ENCODE data around the gene FAM193B. TPM values are rescaled to one million over a fixed set of nuclear protein-coding genes. Genes with fewer than 3 reads are reported as not detected.

Gene FAM193B
- total and polyA plus RNA-seq, 9 of the 15 experiments (the other 6 are each of a cell fraction or from before 2014, with no cell fraction given), result 4.4 to 76.4 (median 37.3) TPM

DNA sequence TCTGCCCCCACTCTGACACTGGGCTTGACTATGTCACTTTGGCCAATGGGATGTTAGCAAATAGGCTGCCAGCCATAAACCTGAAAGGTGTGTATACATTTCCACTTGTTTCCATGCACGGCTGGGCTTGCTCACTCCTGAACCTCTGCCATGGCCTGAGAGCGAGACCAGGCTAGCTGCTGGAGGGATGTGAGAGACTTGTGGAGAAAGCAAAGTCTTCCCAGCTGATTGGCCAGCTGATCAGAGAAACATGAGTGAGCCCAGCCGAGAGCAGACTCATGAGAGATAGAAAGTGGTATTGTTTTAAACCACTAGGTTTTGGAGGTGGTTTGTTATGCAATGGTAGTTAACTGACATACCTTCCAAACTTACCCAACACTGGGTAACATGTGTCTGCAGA, 13.9 kb downstream of the FAM193B start:
- peaks cover 78% of the 10 kb centered on the region; the same call in 2 of the 3 replicates for H3K36me3 ChIP-seq (ENCODE audit: control insufficient read depth, insufficient read depth, low read length)
- CTCF ChIA-PET (ENCODE audit: low intra/inter-chr PET ratio), result no interaction called here
- 98% methylated on average over 3 of the region's 3 CpGs for WGBS (ENCODE audit: insufficient coverage, low coverage, missing lambda C conversion rate)

DNA sequence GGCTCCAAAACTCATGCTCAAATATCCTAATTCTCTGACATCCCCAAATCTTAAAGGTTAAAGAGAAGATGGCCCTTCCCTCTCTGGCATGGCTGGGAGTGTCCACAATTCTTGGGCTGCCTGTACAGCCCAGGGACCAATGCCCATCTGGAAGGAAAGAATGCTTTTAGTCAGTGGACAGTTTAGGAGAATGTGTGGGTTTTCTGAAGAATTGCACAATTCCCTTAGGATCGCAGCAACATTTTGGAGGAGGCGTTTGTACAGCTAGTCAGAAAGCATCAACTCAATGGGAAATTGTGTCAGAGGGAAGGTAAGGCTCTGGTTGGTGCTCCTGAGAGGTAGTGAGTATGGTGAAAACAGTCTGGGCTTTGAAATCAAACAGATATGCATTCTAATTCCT, 15.0 kb downstream of the FAM193B start:
- in situ Hi-C loops (cut with MboI), result no loop called here
- no peak for TF ChIP-seq LCOR (CRISPR knock-in tag; IDR thresholded peaks at IDR 0.05)
- TF ChIP-seq ARID2 (IDR thresholded peaks at IDR 0.05), result no peak
- TF ChIP-seq CEBPB (tag; IDR thresholded peaks at IDR 0.05), result peak; percentile 15; the same call in 1 of the 2 replicates
- no peak for TF ChIP-seq ZNF347 (CRISPR knock-in tag; IDR thresholded peaks at IDR 0.05; ENCODE audit: low read depth)
- no peak for TF ChIP-seq HDAC3 (IDR thresholded peaks at IDR 0.05; ENCODE audit: borderline replicate concordance, partially characterized antibody)
- TF ChIP-seq ZSCAN32 (CRISPR knock-in tag; IDR thresholded peaks at IDR 0.05), result no peak
- no peak for TF ChIP-seq ZNF165 (CRISPR knock-in tag; IDR thresholded peaks at IDR 0.05; ENCODE audit: borderline replicate concordance)
- TF ChIP-seq KDM4B (IDR thresholded peaks at IDR 0.05; ENCODE audit: borderline replicate concordance in 2 of 2, low read depth in 1 of 2), result no peak
- no peak for TF ChIP-seq CEBPG (CRISPR knock-in tag; IDR thresholded peaks at IDR 0.05)
- 0 out of 4 replicates have a peak, but pooled peaks of 1 of the 2 experiments have one; percentile 19 for TF ChIP-seq CEBPG (tag; conservative IDR thresholded peaks at IDR 0.05 in 1 of 2, IDR thresholded peaks at IDR 0.05 in 1 of 2)
- TF ChIP-seq BRD4 (IDR thresholded peaks at IDR 0.05), result no peak
- no peak for TF ChIP-seq NELFE (IDR thresholded peaks at IDR 0.05; ENCODE audit: insufficient read depth, insufficient read length)

More for the DNA sequence above, 13.9 kb downstream of the FAM193B start:
- peaks cover 24% of the 10 kb centered on the region; the same call in 2 of the 3 replicates for H3K79me2 ChIP-seq (ENCODE audit: control insufficient read depth, insufficient read depth, low read length)
- H3K4me3 ChIP-seq, result no peak overlapping the region
- no peaks in the 10 kb centered on the region for H3K4me1 ChIP-seq (replicated peaks in 1 of 2; ENCODE audit: control insufficient read depth in 2 of 2, insufficient read depth in 2 of 2, low read length in 2 of 2)
- 0 out of 2 replicates have a peak, but pooled peaks cover 3% of the 10 kb centered on the region for H4K20me1 ChIP-seq (replicated peaks; ENCODE audit: control insufficient read depth, insufficient read depth, low read length)
- no peak overlapping the region for H3K27ac ChIP-seq (ENCODE audit: extremely low read depth, low read depth, low read length)
- intact Hi-C loops (cut with micrococcal nuclease) (no loop called here), in situ Hi-C loops (cut with MboI) (no loop called here)
- TF ChIP-seq ZNF184 (CRISPR knock-in tag; IDR thresholded peaks at IDR 0.05) (no peak), CHD2 (IDR thresholded peaks at IDR 0.05; ENCODE audit: low read depth, low read length) (no peak), ZSCAN29 (IDR thresholded peaks at IDR 0.05) (no peak), TARDBP (IDR thresholded peaks at IDR 0.05) (no peak), POLR2AphosphoS5 (IDR thresholded peaks at IDR 0.05; ENCODE audit: control insufficient read depth, insufficient read depth, low read depth, low read length) (no peak), NCOR1 (IDR thresholded peaks at IDR 0.05) (no peak), ETS2 (tag; IDR thresholded peaks at IDR 0.05; ENCODE audit: borderline replicate concordance, poor library complexity, severe bottlenecking) (no peak)
- TF ChIP-seq, protein P1, sequence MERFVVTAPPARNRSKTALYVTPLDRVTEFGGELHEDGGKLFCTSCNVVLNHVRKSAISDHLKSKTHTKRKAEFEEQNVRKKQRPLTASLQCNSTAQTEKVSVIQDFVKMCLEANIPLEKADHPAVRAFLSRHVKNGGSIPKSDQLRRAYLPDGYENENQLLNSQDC (CRISPR knock-in tag; IDR thresholded peaks at IDR 0.05), result no peak
- H3K9me3 ChIP-seq (replicated peaks; ENCODE audit: control insufficient read depth, insufficient read depth, low read depth, low read length), result no peaks in the 10 kb centered on the region
- no peak overlapping the region for H3K9ac ChIP-seq (ENCODE audit: insufficient read depth in 1 of 2, low read depth in 2 of 2, low read length in 2 of 2)
- FAIRE-seq, result no peak
- POLR2A ChIA-PET, result interaction anchor here (1.1 to 1.3 kb wide), 2 partner anchors 10 to 11 kb away, joined by 3 to 6 read pairs; no protein-coding TSS in a partner anchor
- no peak for ATAC-seq
- H2AFZ ChIP-seq (ENCODE audit: low read depth, low read length), result no peak overlapping the region
- peak in 1 of 4 experiments; percentile 31 for DNase-seq (ENCODE audit: extremely low read depth in 1 of 4, low spot score in 3 of 4)
- BruUV-seq (replicated peaks), result no TSS peak
- no peak overlapping the region for H3K4me2 ChIP-seq (ENCODE audit: insufficient read depth, low read length)
- no peaks in the 10 kb centered on the region for H3K27me3 ChIP-seq (ENCODE audit: control insufficient read depth in 2 of 2, insufficient read depth in 2 of 2, low read length in 2 of 2)
- no peaks in the 10 kb centered on the region for H3K9me1 ChIP-seq (ENCODE audit: control insufficient read depth, insufficient read depth, low read length)

More for the DNA sequence above, 15.0 kb downstream of the FAM193B start:
- Histone ChIP-seq H3K36me3 (ENCODE audit: control insufficient read depth, insufficient read depth, low read length) (peaks cover 88% of the 10 kb centered on the region; the same call in 2 of the 3 replicates), H3K9me3 (replicated peaks; ENCODE audit: control insufficient read depth, insufficient read depth, low read depth, low read length) (no peaks in the 10 kb centered on the region), H3K4me1 (replicated peaks in 1 of 2; ENCODE audit: control insufficient read depth in 2 of 2, insufficient read depth in 2 of 2, low read length in 2 of 2) (no peaks in the 10 kb centered on the region), H4K20me1 (replicated peaks; ENCODE audit: control insufficient read depth, insufficient read depth, low read length) (0 out of 2 replicates have a peak, but pooled peaks cover 3% of the 10 kb centered on the region), H3K9ac (ENCODE audit: insufficient read depth in 1 of 2, low read depth in 2 of 2, low read length in 2 of 2) (no peak overlapping the region), H3K79me2 (ENCODE audit: control insufficient read depth, insufficient read depth, low read length) (peaks cover 17% of the 10 kb centered on the region; the same call in 2 of the 3 replicates), H3K27ac (ENCODE audit: extremely low read depth, low read depth, low read length) (no peak overlapping the region), H3K4me2 (ENCODE audit: insufficient read depth, low read length) (no peak overlapping the region), H3K27me3 (ENCODE audit: control insufficient read depth in 2 of 2, insufficient read depth in 2 of 2, low read length in 2 of 2) (no peaks in the 10 kb centered on the region), H2AFZ (ENCODE audit: low read depth, low read length) (no peak overlapping the region), H3K9me1 (ENCODE audit: control insufficient read depth, insufficient read depth, low read length) (no peaks in the 10 kb centered on the region), H3K4me3 (no peak overlapping the region)
- ChIA-PET CTCF (ENCODE audit: low intra/inter-chr PET ratio) (no interaction called here), POLR2A (interaction anchor here (1.1 to 1.6 kb wide), 3 partner anchors 9 to 10 kb away, joined by 3 to 6 read pairs (median 6); no protein-coding TSS in a partner anchor)
- 81% methylated on average over 2 of the region's 2 CpGs for WGBS (ENCODE audit: insufficient coverage, low coverage, missing lambda C conversion rate)
- ATAC-seq, result no peak
- no peak for FAIRE-seq
- DNase-seq (ENCODE audit: extremely low read depth in 1 of 4, low spot score in 3 of 4), result no peak
- intact Hi-C loops (cut with micrococcal nuclease), result no loop called here
- no TSS peak for BruUV-seq (replicated peaks)

Measured in K562 (cell line).